Transverse colon (tissue), 4 donors: ENCODE results near the gene RAVER1. TPM values are rescaled to one million over a fixed set of nuclear protein-coding genes. Genes with fewer than 3 reads are reported as not detected.
A peak's percentile ranks its signal among the peaks of the same experiment; 100 is the strongest.

Source experiments
- DNase-seq: peaks from one replicate; pipeline ENCODE4 v3.0.0-alpha.2; 2019
- H3K27ac ChIP-seq, 4 donors: fragments of 200-600 bp; sonication (generic); 2 replicates each; pipeline ENCODE4 v1.5.1; 2016 to 2018; ENCODE audit warnings: inconsistent platforms in 4 of 4
- H3K27me3 ChIP-seq: fragments of 200-600 bp; sonication (generic); 2 replicates; pipeline ENCODE4 v1.5.1; 2017; ENCODE audit warnings: inconsistent platforms
- H3K36me3 ChIP-seq, 4 donors: fragments of 200-600 bp; sonication (generic); 2 replicates each; pipeline ENCODE4 v1.5.1; 2017 to 2019; ENCODE audit warnings: inconsistent platforms in 4 of 4
- H3K4me1 ChIP-seq, 4 donors: fragments of 200-600 bp; sonication (generic); 2 replicates each; pipeline ENCODE4 v1.5.1; 2017 to 2020; ENCODE audit warnings: inconsistent platforms in 4 of 4
- H3K4me3 ChIP-seq, 4 donors: fragments of 200-600 bp; sonication (generic); 1 replicate in 1 of 4; 2 replicates in 3 of 4; pipeline versions ENCODE4 v1.5.1 to v1.6.1; 2017 to 2019; ENCODE audit warnings: inconsistent platforms in 4 of 4
- H3K9me3 ChIP-seq, 2 donors: fragments of 200-600 bp; sonication (generic); 2 replicates each; pipeline ENCODE4 v1.5.1; 2017 to 2019; ENCODE audit warnings: inconsistent platforms in 2 of 2
- EP300 ChIP-seq: sonication (generic); formaldehyde crosslinking; IDR thresholded peaks from one replicate; pipeline ENCODE4 v1.6.1; 2017; ENCODE audit warnings: antibody characterized with exemption, low read depth
- POLR2A ChIP-seq: fragments of 450-650 bp; IDR thresholded peaks from one replicate; pipeline ENCODE4 v1.6.1; 2016; ENCODE audit warnings: antibody characterized with exemption, mild to moderate bottlenecking, moderate library complexity
- POLR2AphosphoS5 ChIP-seq, 3 donors: sonication (generic); formaldehyde crosslinking; IDR thresholded peaks; one replicate each; pipeline ENCODE4 v1.6.1; 2016; ENCODE audit warnings: antibody characterized with exemption in 3 of 3
- WGBS, 2 donors: methylation state at CpG; one replicate each; pipeline ENCODE4 v1.1.5; 2018; ENCODE audit warnings: low coverage in 1 of 2; 5-methylcytosine and 5-hydroxymethylcytosine counted together
- in situ Hi-C, 4 donors: fragments of 200-750 bp; cut with MboI; loops; one replicate each; pipeline versions ENCODE4 v1.15.0 to v1.15.1; 2017; ENCODE audit warnings: low sequenced_read_pairs in 3 of 4, low pct_ligation_motif_present in 1 of 4, low pct_unique_long_range_greater_than_20kb in 1 of 4
- intact Hi-C: fragments of 100-400 bp; cut with DNase I; formaldehyde crosslinking; loops from one replicate; pipeline ENCODE4 v1.15.1; 2023; ENCODE audit warnings: low total_unique reads
- total RNA-seq, 4 donors: library from RNA; depleted of rRNA; stranded (reverse); fragments of >200 nt; gene quantifications; one replicate each; pipeline ENCODE4 v1.1.0, GENCODE V29; 2016
- TF ChIP-seq, protein P1 (sequence below), 5 experiments: fragments of 200-600 bp in 3 of 5; fragments of 450-650 bp in 2 of 5; sonication (generic) in 3 of 5; IDR thresholded peaks; 1 replicate in 2 of 5; 2 replicates in 3 of 5; pipeline ENCODE4 v1.5.1; 2016 to 2017; ENCODE audit warnings: antibody characterized with exemption in 5 of 5, inconsistent platforms in 3 of 5, mild to moderate bottlenecking in 2 of 5, moderate library complexity in 1 of 5

Gene RAVER1
- total RNA-seq, 4 donors from 2014 or later: 35.0 to 39.6 (median 38.6) TPM

DNA sequence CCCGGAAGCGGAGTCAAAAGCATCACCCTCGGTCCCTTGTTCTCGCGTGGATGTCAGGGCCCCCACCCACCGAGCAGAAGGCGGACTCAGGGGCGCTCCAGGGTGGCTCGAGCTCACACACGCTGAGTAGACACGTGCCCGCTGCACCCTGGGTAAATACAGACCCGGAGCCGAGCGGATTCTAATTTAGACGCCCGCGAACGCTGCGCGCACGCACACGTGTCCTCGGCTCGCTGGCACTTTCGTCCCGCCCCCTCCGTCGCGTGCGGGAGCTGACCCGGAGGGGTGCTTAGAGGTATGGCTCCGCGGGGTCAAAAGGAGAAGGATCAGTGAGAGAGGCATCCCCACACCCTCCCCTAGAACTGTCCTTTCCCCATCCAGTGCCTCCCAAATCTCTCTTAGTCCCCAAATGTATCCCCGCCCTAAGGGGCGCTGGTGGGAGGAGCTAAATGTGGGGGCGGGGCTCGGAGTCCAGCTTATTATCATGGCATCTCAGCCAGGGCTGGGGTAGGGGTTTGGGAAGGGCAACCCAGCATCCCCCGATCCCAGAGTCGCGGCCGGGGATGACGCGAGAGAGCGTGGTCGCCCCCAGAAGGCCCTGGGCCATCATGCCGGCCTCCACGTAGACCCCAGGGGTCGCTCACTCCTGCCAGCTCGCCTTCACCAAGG, 44.0 kb downstream of the RAVER1 start:
- intact Hi-C loops (loop anchor here (5.0 kb wide), 1 partner anchor 643 kb away; no protein-coding TSS in a partner anchor), in situ Hi-C loops (no loop called here)
- Histone ChIP-seq H3K36me3 (no peaks in the 10 kb centered on the region), H3K9me3 (no peaks in the 10 kb centered on the region), H3K4me3 (peak overlapping the region in 2 of 4 donors; percentile 22 to 41), H3K27ac (no peak overlapping the region), H3K27me3 (peaks cover 78% of the 10 kb centered on the region), H3K4me1 (peaks cover 36 to 64% (median 60%) of the 10 kb centered on the region in 4 donors)
- WGBS, 2 donors: 1 to 10% methylated on average over 2 to 34 of the region's 50 CpGs
- TF ChIP-seq, protein P1, sequence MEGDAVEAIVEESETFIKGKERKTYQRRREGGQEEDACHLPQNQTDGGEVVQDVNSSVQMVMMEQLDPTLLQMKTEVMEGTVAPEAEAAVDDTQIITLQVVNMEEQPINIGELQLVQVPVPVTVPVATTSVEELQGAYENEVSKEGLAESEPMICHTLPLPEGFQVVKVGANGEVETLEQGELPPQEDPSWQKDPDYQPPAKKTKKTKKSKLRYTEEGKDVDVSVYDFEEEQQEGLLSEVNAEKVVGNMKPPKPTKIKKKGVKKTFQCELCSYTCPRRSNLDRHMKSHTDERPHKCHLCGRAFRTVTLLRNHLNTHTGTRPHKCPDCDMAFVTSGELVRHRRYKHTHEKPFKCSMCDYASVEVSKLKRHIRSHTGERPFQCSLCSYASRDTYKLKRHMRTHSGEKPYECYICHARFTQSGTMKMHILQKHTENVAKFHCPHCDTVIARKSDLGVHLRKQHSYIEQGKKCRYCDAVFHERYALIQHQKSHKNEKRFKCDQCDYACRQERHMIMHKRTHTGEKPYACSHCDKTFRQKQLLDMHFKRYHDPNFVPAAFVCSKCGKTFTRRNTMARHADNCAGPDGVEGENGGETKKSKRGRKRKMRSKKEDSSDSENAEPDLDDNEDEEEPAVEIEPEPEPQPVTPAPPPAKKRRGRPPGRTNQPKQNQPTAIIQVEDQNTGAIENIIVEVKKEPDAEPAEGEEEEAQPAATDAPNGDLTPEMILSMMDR (IDR thresholded peaks at IDR 0.05): no peak
- TF ChIP-seq EP300: no peak
- peak; percentile 56 for DNase-seq

GRCh38 chr19:10288662-10289166, 44.6 kb downstream of the RAVER1 start:
- TF ChIP-seq EP300 (no peak), POLR2AphosphoS5 (IDR thresholded peaks at IDR 0.05) (no peak), POLR2A (no peak)
- TF ChIP-seq, protein P1 (IDR thresholded peaks at IDR 0.05): no peak
- WGBS, 2 donors: 0 to 3% methylated on average over 4 to 23 of the region's 23 CpGs
- Histone ChIP-seq H3K36me3 (no peaks in the 10 kb centered on the region), H3K9me3 (no peaks in the 10 kb centered on the region), H3K4me1 (peaks cover 36 to 64% (median 60%) of the 10 kb centered on the region in 4 donors), H3K4me3 (peak overlapping the region in 1 of 4 donors; percentile 41), H3K27ac (no peak overlapping the region), H3K27me3 (peaks cover 72% of the 10 kb centered on the region)
- in situ Hi-C loops: no loop called here
- DNase-seq: peak; percentile 66
- intact Hi-C loops: loop anchor here (5.0 kb wide), 1 partner anchor 644 kb away; no protein-coding TSS in a partner anchor

DNA sequence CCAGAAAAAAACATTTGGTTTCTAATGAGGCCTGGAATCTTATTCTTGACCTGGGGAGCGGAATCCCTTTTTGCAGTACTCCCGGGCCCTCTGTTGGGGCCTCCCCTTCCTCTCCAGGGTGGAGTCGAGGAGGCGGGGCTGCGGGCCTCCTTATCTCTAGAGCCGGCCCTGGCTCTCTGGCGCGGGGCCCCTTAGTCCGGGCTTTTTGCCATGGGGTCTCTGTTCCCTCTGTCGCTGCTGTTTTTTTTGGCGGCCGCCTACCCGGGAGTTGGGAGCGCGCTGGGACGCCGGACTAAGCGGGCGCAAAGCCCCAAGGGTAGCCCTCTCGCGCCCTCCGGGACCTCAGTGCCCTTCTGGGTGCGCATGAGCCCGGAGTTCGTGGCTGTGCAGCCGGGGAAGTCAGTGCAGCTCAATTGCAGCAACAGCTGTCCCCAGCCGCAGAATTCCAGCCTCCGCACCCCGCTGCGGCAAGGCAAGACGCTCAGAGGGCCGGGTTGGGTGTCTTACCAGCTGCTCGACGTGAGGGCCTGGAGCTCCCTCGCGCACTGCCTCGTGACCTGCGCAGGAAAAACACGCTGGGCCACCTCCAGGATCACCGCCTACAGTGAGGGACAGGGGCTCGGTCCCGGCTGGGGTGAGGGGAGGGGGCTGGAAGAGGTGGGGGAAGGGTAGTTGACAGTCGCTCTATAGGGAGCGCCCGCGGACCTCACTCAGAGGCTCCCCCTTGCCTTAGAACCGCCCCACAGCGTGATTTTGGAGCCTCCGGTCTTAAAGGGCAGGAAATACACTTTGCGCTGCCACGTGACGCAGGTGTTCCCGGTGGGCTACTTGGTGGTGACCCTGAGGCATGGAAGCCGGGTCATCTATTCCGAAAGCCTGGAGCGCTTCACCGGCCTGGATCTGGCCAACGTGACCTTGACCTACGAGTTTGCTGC, 46.3 kb downstream of the RAVER1 start, which contains the start of gene ICAM4:
Gene ICAM4, plus strand, starts transcription at position 153 of the 935 bp plus-strand sequence. Its CDS starts 58 bp downstream, at position 211.
- Histone ChIP-seq H3K27ac (peak within 1 kb of the TSS; percentile 14 to 63 (median 30)), H3K27me3 (peaks cover 56% of the 10 kb centered on the region), H3K9me3 (no peaks in the 10 kb centered on the region), H3K36me3 (no peaks in the 10 kb centered on the region), H3K4me1 (peaks cover 35 to 51% (median 48%) of the 10 kb centered on the region in 4 donors), H3K4me3 (peak within 1 kb of the TSS in 2 of 4 donors; percentile 13 to 24)
- in situ Hi-C loops: no loop called here
- intact Hi-C loops: loop anchor here (5.0 kb wide), 1 partner anchor 645 kb away; no protein-coding TSS in a partner anchor
- DNase-seq: peak; percentile 48
- 10% methylated on average over 48 of the region's 59 CpGs; no CpG with 5 or more reads in 1 of the 2 donors for WGBS, 2 donors
- TF ChIP-seq POLR2AphosphoS5 (IDR thresholded peaks at IDR 0.05): no peak
- no peak for TF ChIP-seq POLR2A
- TF ChIP-seq, protein P1 (IDR thresholded peaks at IDR 0.05): no peak
- TF ChIP-seq EP300: no peak

DNA sequence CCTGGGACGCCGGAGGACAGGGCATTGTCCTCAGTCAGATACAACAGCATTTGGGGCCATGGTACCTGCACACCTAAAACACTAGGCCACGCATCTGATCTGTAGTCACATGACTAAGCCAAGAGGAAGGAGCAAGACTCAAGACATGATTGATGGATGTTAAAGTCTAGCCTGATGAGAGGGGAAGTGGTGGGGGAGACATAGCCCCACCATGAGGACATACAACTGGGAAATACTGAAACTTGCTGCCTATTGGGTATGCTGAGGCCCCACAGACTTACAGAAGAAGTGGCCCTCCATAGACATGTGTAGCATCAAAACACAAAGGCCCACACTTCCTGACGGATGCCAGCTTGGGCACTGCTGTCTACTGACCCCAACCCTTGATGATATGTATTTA, 47.9 kb downstream of the RAVER1 start:
- H3K27ac ChIP-seq: no peak overlapping the region
- H3K9me3 ChIP-seq: no peaks in the 10 kb centered on the region
- 83 to 85% methylated on average over 1 to 4 of the region's 4 CpGs for WGBS, 2 donors
- peaks cover 18 to 34% (median 31%) of the 10 kb centered on the region in 4 donors for H3K4me1 ChIP-seq
- no peaks in the 10 kb centered on the region for H3K36me3 ChIP-seq
- intact Hi-C loops (loop anchor here (5.0 kb wide), 1 partner anchor 647 kb away; no protein-coding TSS in a partner anchor), in situ Hi-C loops (no loop called here)
- H3K27me3 ChIP-seq: peaks cover 39% of the 10 kb centered on the region
- no peak for DNase-seq
- TF ChIP-seq, protein P1 (IDR thresholded peaks at IDR 0.05): no peak
- TF ChIP-seq POLR2A (no peak), POLR2AphosphoS5 (IDR thresholded peaks at IDR 0.05) (no peak), EP300 (no peak)
- H3K4me3 ChIP-seq: no peak overlapping the region
